ENCODE measurements around the gene RIMS4.

DNA sequence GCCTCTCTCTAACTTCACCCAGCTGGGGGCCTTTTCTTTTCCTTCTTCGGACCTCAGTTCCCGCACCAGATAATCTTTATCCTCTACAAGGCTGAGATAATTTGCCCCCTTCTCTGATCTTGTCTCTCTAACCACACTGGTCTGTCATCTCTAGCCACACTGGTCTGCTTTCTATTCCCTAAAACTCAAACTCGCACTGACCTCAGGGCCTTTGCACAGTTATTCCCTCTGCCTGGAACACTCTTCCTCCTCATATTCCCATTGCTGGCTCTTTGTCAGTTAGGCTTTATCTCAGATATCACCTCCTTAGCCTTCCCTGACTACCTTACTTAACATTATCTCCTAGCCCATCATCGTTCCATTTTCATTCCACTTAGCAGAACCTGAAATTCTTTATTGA, 7.6 kb downstream of the RIMS4 start:
- TF ChIP-seq POLR2AphosphoS5 (IDR thresholded peaks at IDR 0.05) (no peak), POLR2A (IDR thresholded peaks at IDR 0.05) (no peak), EP300 (IDR thresholded peaks at IDR 0.05) (no peak)
- TF ChIP-seq, protein P1, sequence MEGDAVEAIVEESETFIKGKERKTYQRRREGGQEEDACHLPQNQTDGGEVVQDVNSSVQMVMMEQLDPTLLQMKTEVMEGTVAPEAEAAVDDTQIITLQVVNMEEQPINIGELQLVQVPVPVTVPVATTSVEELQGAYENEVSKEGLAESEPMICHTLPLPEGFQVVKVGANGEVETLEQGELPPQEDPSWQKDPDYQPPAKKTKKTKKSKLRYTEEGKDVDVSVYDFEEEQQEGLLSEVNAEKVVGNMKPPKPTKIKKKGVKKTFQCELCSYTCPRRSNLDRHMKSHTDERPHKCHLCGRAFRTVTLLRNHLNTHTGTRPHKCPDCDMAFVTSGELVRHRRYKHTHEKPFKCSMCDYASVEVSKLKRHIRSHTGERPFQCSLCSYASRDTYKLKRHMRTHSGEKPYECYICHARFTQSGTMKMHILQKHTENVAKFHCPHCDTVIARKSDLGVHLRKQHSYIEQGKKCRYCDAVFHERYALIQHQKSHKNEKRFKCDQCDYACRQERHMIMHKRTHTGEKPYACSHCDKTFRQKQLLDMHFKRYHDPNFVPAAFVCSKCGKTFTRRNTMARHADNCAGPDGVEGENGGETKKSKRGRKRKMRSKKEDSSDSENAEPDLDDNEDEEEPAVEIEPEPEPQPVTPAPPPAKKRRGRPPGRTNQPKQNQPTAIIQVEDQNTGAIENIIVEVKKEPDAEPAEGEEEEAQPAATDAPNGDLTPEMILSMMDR (IDR thresholded peaks at IDR 0.05), result no peak
